OCI-LY7 (cell line): Measurements from ENCODE around the gene SULF2. TPM values are rescaled to one million over a fixed set of nuclear protein-coding genes. Genes with fewer than 3 reads are reported as not detected.
A peak's percentile ranks its signal among the peaks of the same experiment; 100 is the strongest.

Source experiments
- BruUV-seq: library from RNA; stranded (reverse); fragments of 400-500 nt; replicated peaks from 2 replicates; lab custom pipeline; 2021; lab: Mats Ljungman, UMichigan
- CTCF ChIA-PET: fragments of 300-600 bp; sonication (Branson Sonifier 250); formaldehyde crosslinking; loops from one replicate; lab custom pipeline; 2022; ENCODE audit warnings: antibody characterized with exemption; ENCODE audit not compliant: unreplicated experiment; lab: Charles Lee
- POLR2A ChIA-PET: fragments of 300-600 bp; sonication (Branson Sonifier 250); formaldehyde crosslinking; loops from one replicate; lab custom pipeline; 2022; ENCODE audit warnings: antibody characterized with exemption; lab: Charles Lee
- DNase-seq: peaks from one replicate; pipeline ENCODE4 v3.0.0-alpha.2; 2015; ENCODE audit warnings: low spot score
- H2AFZ ChIP-seq: fragments of 200-600 bp; sonication (generic), shearing (Covaris generic); 2 replicates; pipeline ENCODE4 v1.6.1; 2014; ENCODE audit warnings: mild to moderate bottlenecking, antibody characterized with exemption, low read length, moderate library complexity
- H3K27ac ChIP-seq: fragments of 200-600 bp; sonication (generic); 2 replicates; pipeline ENCODE4 v1.5.1; 2014; ENCODE audit warnings: mixed run types, low read depth, mild to moderate bottlenecking, moderate library complexity, low read length, inconsistent platforms; ENCODE audit not compliant: poor library complexity, severe bottlenecking
- H3K36me3 ChIP-seq: fragments of 200-600 bp; sonication (generic); 2 replicates; pipeline ENCODE4 v1.6.1; 2014; ENCODE audit warnings: mild to moderate bottlenecking, antibody characterized with exemption, low read length, moderate library complexity, mixed read lengths; ENCODE audit not compliant: insufficient read depth
- H3K4me1 ChIP-seq: fragments of 200-600 bp; sonication (generic); 2 replicates; pipeline ENCODE4 v1.5.1; 2014; ENCODE audit warnings: mild to moderate bottlenecking, low read length; ENCODE audit not compliant: insufficient read depth, poor library complexity, severe bottlenecking
- H3K4me2 ChIP-seq: fragments of 200-600 bp; sonication (generic); 2 replicates; pipeline ENCODE4 v1.6.1; 2014; ENCODE audit warnings: mild to moderate bottlenecking, low read length
- H3K4me3 ChIP-seq: fragments of 200-600 bp; sonication (generic); 2 replicates; pipeline ENCODE4 v1.5.1; 2014; ENCODE audit warnings: mild to moderate bottlenecking, low read depth, low read length; ENCODE audit not compliant: poor library complexity, severe bottlenecking
- H3K79me2 ChIP-seq: fragments of 200-600 bp; sonication (generic); 2 replicates; pipeline ENCODE4 v1.6.1; 2016; ENCODE audit warnings: low read depth, mild to moderate bottlenecking, low read length, moderate library complexity, mixed read lengths; ENCODE audit not compliant: insufficient read depth
- H3K9me2 ChIP-seq: fragments of 200-600 bp; sonication (generic); 2 replicates; pipeline ENCODE4 v1.6.1; 2016; ENCODE audit warnings: mild to moderate bottlenecking, low read length, mixed read lengths; ENCODE audit not compliant: insufficient read depth
- H3K9me3 ChIP-seq: fragments of 200-600 bp; sonication (generic); 2 replicates; pipeline ENCODE4 v1.6.1; 2014; ENCODE audit warnings: mild to moderate bottlenecking, mixed run types, low read length, mixed read lengths
- H4K20me1 ChIP-seq: fragments of 200-600 bp; sonication (generic); 2 replicates; pipeline ENCODE4 v1.6.1; 2014; ENCODE audit warnings: mild to moderate bottlenecking, antibody characterized with exemption, low read length, moderate library complexity, mixed read lengths; ENCODE audit not compliant: insufficient read depth
- EZH2phosphoT487 ChIP-seq: fragments of 200-600 bp; sonication (generic); IDR thresholded peaks from 2 replicates; pipeline ENCODE4 v1.6.1; 2018; ENCODE audit warnings: low read depth, borderline replicate concordance, mild to moderate bottlenecking, mixed run types, antibody characterized with exemption, low read length, moderate library complexity, mixed read lengths
- intact Hi-C: fragments of 100-400 bp; cut with micrococcal nuclease; formaldehyde crosslinking; loops from one replicate; pipeline ENCODE4 v1.10.0; 2022; ENCODE audit not compliant: unreplicated experiment
- total RNA-seq, 2 experiments: library from RNA; depleted of rRNA in 1 of 2; stranded (reverse); fragments of >200 nt in 1 of 2; shearing (Covaris generic) in 1 of 2; gene quantifications; 2 replicates each; pipeline ENCODE4 v1.2.3, GENCODE V29; 2014 to 2022
- TF ChIP-seq, protein P1 (sequence below): fragments of 200-600 bp; sonication (generic); conservative IDR thresholded peaks from 2 replicates; pipeline ENCODE4 v1.5.1; 2014; ENCODE audit warnings: mild to moderate bottlenecking, antibody characterized with exemption, low read length, moderate library complexity, mixed read lengths

The SULF2 gene
- total RNA-seq, 2 experiments from 2014 or later, result 0.03 to 0.51 TPM

DNA sequence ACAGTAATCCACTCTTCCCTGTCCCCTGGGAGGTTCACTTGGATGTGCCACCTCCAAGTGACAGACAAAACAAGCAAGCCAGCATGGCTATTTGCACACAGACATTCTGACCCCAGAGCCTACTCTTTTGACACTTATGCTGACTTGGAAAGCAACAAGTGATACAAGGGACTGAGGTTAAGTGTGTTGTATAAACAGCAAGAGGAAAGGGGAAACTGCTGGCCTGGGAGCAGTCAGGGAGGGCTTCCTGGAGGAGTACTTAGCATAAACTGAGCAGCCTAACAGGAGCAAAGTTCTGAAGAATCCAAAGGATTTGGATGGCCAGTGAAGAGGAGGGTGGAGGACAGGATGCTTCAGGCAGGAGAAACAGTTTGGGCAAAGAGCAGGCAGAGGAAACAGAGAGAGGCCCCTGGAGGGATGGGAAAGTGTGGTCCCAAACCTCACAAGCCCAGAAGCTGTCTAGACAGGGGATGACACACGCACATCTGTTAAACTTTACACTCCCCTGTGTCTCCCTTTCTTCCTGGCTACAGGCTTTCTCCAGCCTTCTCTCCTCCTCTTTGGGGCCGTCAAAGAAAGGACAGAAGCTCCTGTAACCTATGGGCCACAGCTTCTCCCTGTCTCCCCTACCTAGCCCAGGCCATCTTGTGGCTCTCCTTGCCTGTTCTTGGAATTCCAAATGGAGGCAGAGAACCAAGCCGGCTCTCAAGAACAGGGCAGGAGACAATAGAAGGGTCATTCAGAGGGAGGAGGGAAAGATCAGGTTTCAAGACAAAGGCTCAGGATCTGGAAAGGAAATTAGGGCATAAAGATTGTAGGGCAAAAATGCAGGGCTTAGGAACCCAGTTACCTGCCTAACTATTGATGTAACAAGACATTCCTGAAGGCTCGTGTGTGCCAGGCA is 19.3 kb downstream of the SULF2 start:
- CTCF ChIA-PET, result no interaction called here
- Histone ChIP-seq H3K9me2 (no peaks in the 10 kb centered on the region), H2AFZ (no peak overlapping the region), H3K36me3 (no peaks in the 10 kb centered on the region), H3K4me2 (no peak overlapping the region), H3K4me1 (no peaks in the 10 kb centered on the region), H3K79me2 (no peaks in the 10 kb centered on the region), H3K9me3 (no peaks in the 10 kb centered on the region), H3K4me3 (no peak overlapping the region), H4K20me1 (no peaks in the 10 kb centered on the region), H3K27ac (no peak overlapping the region)
- no peak for DNase-seq
- intact Hi-C loops, result no loop called here
- POLR2A ChIA-PET, result no interaction called here
- TF ChIP-seq, protein P1, sequence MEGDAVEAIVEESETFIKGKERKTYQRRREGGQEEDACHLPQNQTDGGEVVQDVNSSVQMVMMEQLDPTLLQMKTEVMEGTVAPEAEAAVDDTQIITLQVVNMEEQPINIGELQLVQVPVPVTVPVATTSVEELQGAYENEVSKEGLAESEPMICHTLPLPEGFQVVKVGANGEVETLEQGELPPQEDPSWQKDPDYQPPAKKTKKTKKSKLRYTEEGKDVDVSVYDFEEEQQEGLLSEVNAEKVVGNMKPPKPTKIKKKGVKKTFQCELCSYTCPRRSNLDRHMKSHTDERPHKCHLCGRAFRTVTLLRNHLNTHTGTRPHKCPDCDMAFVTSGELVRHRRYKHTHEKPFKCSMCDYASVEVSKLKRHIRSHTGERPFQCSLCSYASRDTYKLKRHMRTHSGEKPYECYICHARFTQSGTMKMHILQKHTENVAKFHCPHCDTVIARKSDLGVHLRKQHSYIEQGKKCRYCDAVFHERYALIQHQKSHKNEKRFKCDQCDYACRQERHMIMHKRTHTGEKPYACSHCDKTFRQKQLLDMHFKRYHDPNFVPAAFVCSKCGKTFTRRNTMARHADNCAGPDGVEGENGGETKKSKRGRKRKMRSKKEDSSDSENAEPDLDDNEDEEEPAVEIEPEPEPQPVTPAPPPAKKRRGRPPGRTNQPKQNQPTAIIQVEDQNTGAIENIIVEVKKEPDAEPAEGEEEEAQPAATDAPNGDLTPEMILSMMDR, result no peak
- TF ChIP-seq EZH2phosphoT487, result no peak
- no TSS peak for BruUV-seq

- Histone ChIP-seq H3K4me3 (no peak overlapping the region), H3K36me3 (no peaks in the 10 kb centered on the region), H3K4me1 (no peaks in the 10 kb centered on the region), H4K20me1 (no peaks in the 10 kb centered on the region), H2AFZ (no peak overlapping the region), H3K4me2 (no peak overlapping the region), H3K27ac (no peak overlapping the region), H3K79me2 (no peaks in the 10 kb centered on the region), H3K9me2 (no peaks in the 10 kb centered on the region), H3K9me3 (no peaks in the 10 kb centered on the region)
- TF ChIP-seq, protein P1, result no peak
- no peak for TF ChIP-seq EZH2phosphoT487
- intact Hi-C loops, result no loop called here
- DNase-seq, result no peak
- BruUV-seq, result no TSS peak
- POLR2A ChIA-PET, result no interaction called here
- CTCF ChIA-PET, result no interaction called here
Measured at GRCh38 chr20:47765271-47765670, 20.0 kb downstream of the SULF2 start.

- CTCF ChIA-PET, result no interaction called here
- Histone ChIP-seq H3K4me2 (no peak overlapping the region; the same call in 1 of the 2 replicates), H3K4me1 (no peaks in the 10 kb centered on the region)
Measured at GRCh38 chr20:47764154-47764733, 21.0 kb downstream of the SULF2 start.

More at GRCh38 chr20:47764154-47764733, 21.0 kb downstream of the SULF2 start:
- H3K9me2 ChIP-seq, result no peaks in the 10 kb centered on the region
- peak; percentile 16 for DNase-seq
- no peaks in the 10 kb centered on the region for H3K79me2 ChIP-seq
- H2AFZ ChIP-seq, result no peak overlapping the region
- TF ChIP-seq, protein P1, result no peak
- TF ChIP-seq EZH2phosphoT487, result no peak
- POLR2A ChIA-PET, result no interaction called here
- no peaks in the 10 kb centered on the region for H3K9me3 ChIP-seq
- no TSS peak for BruUV-seq
- H4K20me1 ChIP-seq, result no peaks in the 10 kb centered on the region
- no peak overlapping the region for H3K4me3 ChIP-seq
- no peaks in the 10 kb centered on the region for H3K36me3 ChIP-seq
- intact Hi-C loops, result no loop called here
- H3K27ac ChIP-seq, result no peak overlapping the region
